Measurements from ENCODE around the gene LAMA5.

DNA sequence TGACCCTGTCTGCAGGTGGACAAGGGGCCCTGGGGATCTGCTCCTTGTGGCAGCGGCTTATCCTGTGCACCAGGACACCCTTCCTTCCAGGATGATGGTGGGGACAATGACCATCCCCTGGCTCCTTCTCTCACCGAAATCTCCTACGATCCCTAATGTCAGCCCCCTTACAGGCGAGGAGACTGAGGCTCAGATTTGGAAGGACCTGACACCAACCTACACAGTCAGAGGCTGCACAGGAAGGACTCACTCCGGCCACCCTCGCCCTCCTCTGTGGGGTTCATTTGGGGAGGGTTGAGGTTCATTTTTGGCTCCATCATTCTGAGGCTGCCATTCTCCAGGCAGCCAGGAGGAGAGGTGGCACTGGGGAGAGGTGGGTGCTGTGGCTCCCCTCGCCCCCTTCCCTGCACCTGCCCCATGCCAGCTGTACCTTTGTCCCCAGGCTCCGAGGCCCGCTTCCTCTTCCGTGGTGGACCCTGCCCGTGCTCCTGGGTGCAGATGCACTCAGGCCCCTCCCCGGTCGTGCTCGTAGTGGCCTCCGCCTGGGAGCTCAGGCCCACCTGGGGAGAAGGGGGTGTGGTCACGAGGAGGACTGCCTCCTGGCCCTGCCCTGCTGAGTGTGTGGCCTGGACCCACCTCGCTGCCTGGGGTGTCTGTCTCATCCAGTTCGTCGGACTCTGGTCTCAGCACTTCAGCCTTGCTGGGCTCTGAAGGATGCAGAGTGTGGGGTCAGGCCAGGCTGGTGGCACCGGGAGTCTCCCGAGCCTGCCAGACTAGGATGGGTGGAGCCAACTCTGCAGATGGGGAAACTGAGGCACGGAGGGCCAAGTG, 45.3 kb upstream of the LAMA5 start:
- TF ChIP-seq CTCF (IDR thresholded peaks at IDR 0.05; ENCODE audit: insufficient read depth, low read length, poor library complexity, severe bottlenecking) (no peak), EZH2phosphoT487 (conservative IDR thresholded peaks at IDR 0.05; ENCODE audit: low read length) (no peak)

All from SU-DHL-6 (cell line).